ENCODE results near the gene GATB. TPM values are rescaled to one million over a fixed set of nuclear protein-coding genes. Genes with fewer than 3 reads are reported as not detected.

GATB gene
- total RNA-seq, 1 donor from 2014 or later: 17.7 TPM

DNA sequence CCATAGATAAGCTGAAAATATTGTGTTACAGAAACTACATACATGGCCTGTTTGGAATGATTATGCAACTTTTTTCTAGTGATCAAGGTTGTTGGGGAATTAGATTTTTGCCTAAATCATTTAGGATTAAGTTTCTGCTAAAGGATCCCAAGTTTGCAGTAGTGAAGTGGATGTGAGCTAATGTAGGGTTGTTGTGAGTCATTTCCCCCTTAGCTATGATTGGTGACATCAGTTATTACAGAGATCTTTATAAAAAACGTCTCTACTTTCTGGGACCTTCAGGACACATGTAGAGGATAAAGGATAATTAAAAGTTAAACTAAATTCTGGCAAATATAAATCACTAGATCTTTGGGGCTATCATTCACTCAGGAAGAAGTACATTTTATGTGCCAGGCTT lies 133.3 kb downstream of the GATB start:
- H3K9me3 ChIP-seq: no peaks in the 10 kb centered on the region
- H3K36me3 ChIP-seq: no peaks in the 10 kb centered on the region
- no peak overlapping the region for H3K27ac ChIP-seq
- intact Hi-C loops (cut with DNase I): no loop called here
- TF ChIP-seq, protein P1, sequence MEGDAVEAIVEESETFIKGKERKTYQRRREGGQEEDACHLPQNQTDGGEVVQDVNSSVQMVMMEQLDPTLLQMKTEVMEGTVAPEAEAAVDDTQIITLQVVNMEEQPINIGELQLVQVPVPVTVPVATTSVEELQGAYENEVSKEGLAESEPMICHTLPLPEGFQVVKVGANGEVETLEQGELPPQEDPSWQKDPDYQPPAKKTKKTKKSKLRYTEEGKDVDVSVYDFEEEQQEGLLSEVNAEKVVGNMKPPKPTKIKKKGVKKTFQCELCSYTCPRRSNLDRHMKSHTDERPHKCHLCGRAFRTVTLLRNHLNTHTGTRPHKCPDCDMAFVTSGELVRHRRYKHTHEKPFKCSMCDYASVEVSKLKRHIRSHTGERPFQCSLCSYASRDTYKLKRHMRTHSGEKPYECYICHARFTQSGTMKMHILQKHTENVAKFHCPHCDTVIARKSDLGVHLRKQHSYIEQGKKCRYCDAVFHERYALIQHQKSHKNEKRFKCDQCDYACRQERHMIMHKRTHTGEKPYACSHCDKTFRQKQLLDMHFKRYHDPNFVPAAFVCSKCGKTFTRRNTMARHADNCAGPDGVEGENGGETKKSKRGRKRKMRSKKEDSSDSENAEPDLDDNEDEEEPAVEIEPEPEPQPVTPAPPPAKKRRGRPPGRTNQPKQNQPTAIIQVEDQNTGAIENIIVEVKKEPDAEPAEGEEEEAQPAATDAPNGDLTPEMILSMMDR (IDR thresholded peaks at IDR 0.05): no peak
- no peak overlapping the region for H3K4me3 ChIP-seq
- no peaks in the 10 kb centered on the region for H3K4me1 ChIP-seq
- ATAC-seq (no peak), DNase-seq (no peak)
- H3K27me3 ChIP-seq: no peaks in the 10 kb centered on the region

DNA sequence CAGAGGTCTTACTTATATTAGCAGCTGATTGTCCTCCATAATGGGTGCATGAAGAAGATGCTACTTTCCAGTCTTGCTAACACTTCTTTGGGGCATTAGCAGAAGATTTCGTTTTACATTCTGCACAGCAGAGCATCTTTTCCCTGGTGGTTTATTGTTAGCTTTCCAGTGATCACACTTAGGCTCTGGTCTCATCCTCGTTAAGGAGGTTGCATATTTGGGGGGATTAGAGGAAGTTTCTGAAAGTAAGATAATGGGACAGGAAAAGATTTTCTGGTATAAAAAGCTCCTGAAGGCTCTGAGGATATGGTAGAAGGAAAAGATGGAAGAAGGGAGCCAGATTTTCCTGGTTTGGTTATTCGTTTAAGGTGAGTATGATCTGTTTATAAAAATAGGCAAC lies 134.1 kb downstream of the GATB start:
- no peaks in the 10 kb centered on the region for H3K27me3 ChIP-seq
- H3K9me3 ChIP-seq: no peaks in the 10 kb centered on the region
- no peak overlapping the region for H3K4me3 ChIP-seq
- H3K27ac ChIP-seq: no peak overlapping the region
- DNase-seq: no peak
- TF ChIP-seq, protein P1 (IDR thresholded peaks at IDR 0.05): no peak
- no peak for ATAC-seq
- intact Hi-C loops (cut with DNase I): no loop called here
- H3K36me3 ChIP-seq: no peaks in the 10 kb centered on the region
- H3K4me1 ChIP-seq: no peaks in the 10 kb centered on the region

DNA sequence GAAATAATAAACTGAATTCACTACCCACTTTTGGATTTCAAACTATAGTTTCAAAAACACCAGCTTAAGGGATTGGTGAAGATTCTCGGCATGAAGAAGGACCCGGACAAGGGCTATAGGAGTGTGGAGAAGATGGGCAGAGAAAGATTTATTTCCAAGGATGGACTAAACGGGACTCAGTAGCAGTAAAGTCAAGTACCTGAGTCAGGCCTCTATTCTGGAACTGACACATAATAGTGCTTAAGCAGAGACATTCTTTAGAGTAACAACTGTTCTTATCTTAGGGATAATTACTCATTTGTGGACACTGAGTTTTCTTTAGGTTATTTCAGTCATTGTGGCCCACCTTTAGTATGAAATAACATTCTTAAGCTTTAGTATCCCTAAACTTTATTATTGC lies 134.6 kb downstream of the GATB start:
- Histone ChIP-seq H3K9me3 (no peaks in the 10 kb centered on the region), H3K4me1 (no peaks in the 10 kb centered on the region), H3K36me3 (no peaks in the 10 kb centered on the region), H3K27ac (no peak overlapping the region), H3K27me3 (no peaks in the 10 kb centered on the region), H3K4me3 (no peak overlapping the region)
- intact Hi-C loops (cut with DNase I): no loop called here
- no peak for ATAC-seq
- DNase-seq: no peak
- TF ChIP-seq, protein P1 (IDR thresholded peaks at IDR 0.05): no peak

DNA sequence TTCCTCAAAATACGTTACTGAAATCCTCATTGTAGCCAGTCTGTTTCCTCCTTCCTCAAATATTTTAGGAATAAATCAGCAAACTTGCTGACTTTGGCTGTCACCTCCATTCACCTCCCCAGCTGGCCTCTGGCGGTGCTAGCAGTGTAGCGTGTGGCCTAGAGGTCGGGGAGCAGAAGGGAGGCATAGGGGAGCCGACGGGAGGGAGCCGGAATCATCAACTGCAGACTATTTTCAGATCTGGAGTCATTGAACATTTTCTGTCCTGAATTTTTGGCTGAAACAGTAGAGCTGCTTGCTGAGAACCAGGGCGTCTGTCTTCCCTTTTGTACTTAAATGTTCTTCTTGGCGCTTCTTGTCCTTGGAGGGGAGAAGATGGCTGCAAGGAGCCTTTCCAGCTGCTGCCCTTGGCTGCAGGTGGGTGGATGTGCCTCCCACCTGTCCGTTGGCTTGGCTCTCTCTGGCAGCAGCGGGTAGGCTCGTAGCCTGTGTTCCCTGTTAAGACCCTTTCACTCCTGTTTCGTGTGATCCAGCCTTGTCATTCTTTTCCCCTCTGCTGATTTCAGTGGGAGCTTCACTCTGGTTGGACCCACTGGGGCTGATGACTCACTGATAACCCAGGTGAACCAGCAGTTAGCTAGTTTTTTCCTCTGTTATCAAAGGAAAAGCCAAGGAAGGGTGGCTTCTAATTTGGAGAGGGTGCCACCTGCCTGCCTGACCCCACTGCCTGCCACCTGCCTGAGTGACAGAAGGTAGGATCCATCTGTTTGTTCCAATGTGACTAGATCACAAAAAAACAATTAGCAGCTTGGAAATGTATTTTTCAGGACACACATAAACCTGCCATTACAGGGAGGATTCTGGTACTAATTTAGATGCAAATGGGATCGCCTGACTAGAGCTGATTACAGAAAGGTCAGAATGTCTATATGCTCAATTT lies 135.9 kb downstream of the GATB start:
- DNase-seq (peak; percentile 43), ATAC-seq (peak; percentile 30)
- peaks cover 5% of the 10 kb centered on the region for H3K27me3 ChIP-seq
- H3K4me3 ChIP-seq: no peak overlapping the region
- H3K9me3 ChIP-seq: no peaks in the 10 kb centered on the region
- intact Hi-C loops (cut with DNase I): no loop called here
- no peaks in the 10 kb centered on the region for H3K4me1 ChIP-seq
- TF ChIP-seq, protein P1 (IDR thresholded peaks at IDR 0.05): no peak
- H3K36me3 ChIP-seq: no peaks in the 10 kb centered on the region
- H3K27ac ChIP-seq: no peak overlapping the region
